GM12872 (cell line): ENCODE measurements around the gene C1orf216.

ENCODE experiments used
- CTCF ChIP-seq: IDR thresholded peaks from 3 replicates; pipeline ENCODE4 v1.5.1; 2011; ENCODE audit warnings: low read depth, mild to moderate bottlenecking, low read length, moderate library complexity; ENCODE audit not compliant: insufficient read depth

Gene C1orf216

GRCh38 chr1:35745124-35745730 lies 26.5 kb upstream of the C1orf216 start:
- TF ChIP-seq CTCF = no peak

- TF ChIP-seq CTCF = no peak
These were observed 18.4 kb upstream of the C1orf216 start for GRCh38 chr1:35737120-35737519.

- TF ChIP-seq CTCF = no peak
These were observed 8.9 kb upstream of the C1orf216 start for GRCh38 chr1:35727434-35728040.

GRCh38 chr1:35726450-35727433 lies 8.1 kb upstream of the C1orf216 start:
- TF ChIP-seq CTCF = peak; percentile 94

- TF ChIP-seq CTCF = no peak
These were observed 6.9 kb upstream of the C1orf216 start for GRCh38 chr1:35725596-35725995.

GRCh38 chr1:35717911-35718476 lies 690 bp downstream of the C1orf216 start:
- no peak for TF ChIP-seq CTCF

- TF ChIP-seq CTCF = peak; percentile 94
These were observed 3.1 kb downstream of the C1orf216 start for GRCh38 chr1:35715568-35716002.
